MG63 (cell line): ENCODE data around the gene CSNK1E. TPM values are rescaled to one million over a fixed set of nuclear protein-coding genes. Genes with fewer than 3 reads are reported as not detected.
A peak's percentile ranks its signal among the peaks of the same experiment; 100 is the strongest.

Source experiments
- DNase-seq: peaks from one replicate; pipeline ENCODE4 v3.0.0-alpha.2; 2020
- H3K27me3 ChIP-seq: fragments of 250-450 bp; sonication (Bioruptor Pico); 2 replicates; pipeline ENCODE4 v1.5.1; 2020; ENCODE audit warnings: mild to moderate bottlenecking, moderate library complexity
- H3K36me3 ChIP-seq: fragments of 250-450 bp; sonication (Bioruptor Pico); 2 replicates; pipeline ENCODE4 v1.5.1; 2020; ENCODE audit warnings: mild to moderate bottlenecking, moderate library complexity
- H3K4me3 ChIP-seq: fragments of 250-450 bp; sonication (Bioruptor Pico); 2 replicates; pipeline ENCODE4 v1.5.1; 2020; ENCODE audit warnings: mild to moderate bottlenecking, moderate library complexity
- H3K9me3 ChIP-seq: fragments of 250-450 bp; sonication (Bioruptor Pico); 2 replicates; pipeline ENCODE4 v1.5.1; 2020; ENCODE audit warnings: mild to moderate bottlenecking, moderate library complexity
- total RNA-seq: library from RNA; depleted of rRNA; stranded (reverse); fragments of >200 nt; shearing (Covaris generic); gene quantifications from 2 replicates; pipeline ENCODE4 v1.2.3, GENCODE V29; 2014; ENCODE audit warnings: low replicate concordance

The CSNK1E gene
- total RNA-seq, 1 experiment from 2014 or later: 75.0 TPM

GRCh38 chr22:38271927-38272372, 45.3 kb downstream of the CSNK1E start:
- peak overlapping the region; percentile 92 for H3K4me3 ChIP-seq
- no peaks in the 10 kb centered on the region for H3K9me3 ChIP-seq
- no peak for DNase-seq
- no peaks in the 10 kb centered on the region for H3K27me3 ChIP-seq
- peaks cover 22% of the 10 kb centered on the region for H3K36me3 ChIP-seq

GRCh38 chr22:38271101-38271500, 46.1 kb downstream of the CSNK1E start:
- Histone ChIP-seq H3K27me3 (no peaks in the 10 kb centered on the region), H3K9me3 (no peaks in the 10 kb centered on the region), H3K4me3 (peak overlapping the region; percentile 92; the same call in 1 of the 2 replicates), H3K36me3 (peaks cover 28% of the 10 kb centered on the region)
- DNase-seq: no peak

- no peaks in the 10 kb centered on the region for H3K9me3 ChIP-seq
- peaks cover 34% of the 10 kb centered on the region for H3K36me3 ChIP-seq
- H3K27me3 ChIP-seq: no peaks in the 10 kb centered on the region
- no peak overlapping the region for H3K4me3 ChIP-seq
- DNase-seq: no peak
These were observed 46.9 kb downstream of the CSNK1E start for GRCh38 chr22:38270091-38270992.

GRCh38 chr22:38269466-38269865, 47.8 kb downstream of the CSNK1E start:
- H3K9me3 ChIP-seq: no peaks in the 10 kb centered on the region
- no peak for DNase-seq
- H3K27me3 ChIP-seq: no peaks in the 10 kb centered on the region
- H3K36me3 ChIP-seq: peaks cover 40% of the 10 kb centered on the region
- no peak overlapping the region for H3K4me3 ChIP-seq

GRCh38 chr22:38267086-38267485, 50.1 kb downstream of the CSNK1E start:
- no peak overlapping the region for H3K4me3 ChIP-seq
- H3K9me3 ChIP-seq: no peaks in the 10 kb centered on the region
- peaks cover 43% of the 10 kb centered on the region for H3K36me3 ChIP-seq
- no peaks in the 10 kb centered on the region for H3K27me3 ChIP-seq
- no peak for DNase-seq

GRCh38 chr22:38266120-38266519, 51.1 kb downstream of the CSNK1E start:
- Histone ChIP-seq H3K4me3 (no peak overlapping the region), H3K9me3 (no peaks in the 10 kb centered on the region), H3K27me3 (no peaks in the 10 kb centered on the region), H3K36me3 (peaks cover 41% of the 10 kb centered on the region)
- DNase-seq: no peak

GRCh38 chr22:38264322-38264843, 52.9 kb downstream of the CSNK1E start:
- Histone ChIP-seq H3K36me3 (peaks cover 32% of the 10 kb centered on the region), H3K4me3 (no peak overlapping the region), H3K27me3 (no peaks in the 10 kb centered on the region), H3K9me3 (no peaks in the 10 kb centered on the region)
- no peak for DNase-seq

GRCh38 chr22:38262051-38262795, 55.0 kb downstream of the CSNK1E start:
- DNase-seq: peak; percentile 26
- Histone ChIP-seq H3K27me3 (no peaks in the 10 kb centered on the region), H3K36me3 (peaks cover 32% of the 10 kb centered on the region), H3K4me3 (no peak overlapping the region), H3K9me3 (no peaks in the 10 kb centered on the region)

GRCh38 chr22:38260761-38261681, 56.2 kb downstream of the CSNK1E start:
- Histone ChIP-seq H3K9me3 (no peaks in the 10 kb centered on the region), H3K27me3 (no peaks in the 10 kb centered on the region), H3K4me3 (no peak overlapping the region), H3K36me3 (peaks cover 24% of the 10 kb centered on the region)
- DNase-seq: no peak

GRCh38 chr22:38259370-38259769, 57.9 kb downstream of the CSNK1E start:
- no peak overlapping the region for H3K4me3 ChIP-seq
- H3K9me3 ChIP-seq: no peaks in the 10 kb centered on the region
- H3K36me3 ChIP-seq: peaks cover 12% of the 10 kb centered on the region
- H3K27me3 ChIP-seq: no peaks in the 10 kb centered on the region
- no peak for DNase-seq

GRCh38 chr22:38258895-38259294, 58.3 kb downstream of the CSNK1E start:
- no peaks in the 10 kb centered on the region for H3K27me3 ChIP-seq
- H3K9me3 ChIP-seq: no peaks in the 10 kb centered on the region
- no peak overlapping the region for H3K4me3 ChIP-seq
- peaks cover 12% of the 10 kb centered on the region for H3K36me3 ChIP-seq
- no peak for DNase-seq

- Histone ChIP-seq H3K36me3 (peaks cover 9% of the 10 kb centered on the region), H3K27me3 (no peaks in the 10 kb centered on the region), H3K9me3 (no peaks in the 10 kb centered on the region), H3K4me3 (peak overlapping the region; percentile 28)
- no peak for DNase-seq
These were observed 59.5 kb downstream of the CSNK1E start for GRCh38 chr22:38257650-38258250.

GRCh38 chr22:38257181-38257580, 60.1 kb downstream of the CSNK1E start:
- DNase-seq: peak; percentile 50
- no peaks in the 10 kb centered on the region for H3K27me3 ChIP-seq
- peak overlapping the region; percentile 28 for H3K4me3 ChIP-seq
- H3K9me3 ChIP-seq: no peaks in the 10 kb centered on the region
- peaks cover 11% of the 10 kb centered on the region for H3K36me3 ChIP-seq

- Histone ChIP-seq H3K27me3 (no peaks in the 10 kb centered on the region), H3K9me3 (no peaks in the 10 kb centered on the region), H3K4me3 (no peak overlapping the region), H3K36me3 (peaks cover 20% of the 10 kb centered on the region)
- DNase-seq: no peak
These were observed 61.5 kb downstream of the CSNK1E start for GRCh38 chr22:38255697-38256096.

GRCh38 chr22:38251341-38251692, 65.9 kb downstream of the CSNK1E start:
- H3K27me3 ChIP-seq: no peaks in the 10 kb centered on the region
- peaks cover 31% of the 10 kb centered on the region for H3K36me3 ChIP-seq
- peaks cover 2% of the 10 kb centered on the region; the same call in 1 of the 2 replicates for H3K9me3 ChIP-seq
- H3K4me3 ChIP-seq: no peak overlapping the region
- DNase-seq: no peak
